AG10803 (cell line): ENCODE data around the gene ST6GALNAC3.
A peak's percentile ranks its signal among the peaks of the same experiment; 100 is the strongest.

ENCODE experiments used
- DNase-seq: peaks from one replicate; pipeline ENCODE4 v3.0.0; 2010; ENCODE audit warnings: low read depth
- H3K4me3 ChIP-seq: 2 replicates; pipeline ENCODE4 v1.5.1; 2011; ENCODE audit warnings: mild to moderate bottlenecking, low read length, control low read depth
- TF ChIP-seq, protein P1 (sequence below): conservative IDR thresholded peaks from 2 replicates; pipeline ENCODE4 v1.5.1; 2011; ENCODE audit warnings: mild to moderate bottlenecking, low read length, control low read depth, inconsistent platforms

ST6GALNAC3 gene

DNA sequence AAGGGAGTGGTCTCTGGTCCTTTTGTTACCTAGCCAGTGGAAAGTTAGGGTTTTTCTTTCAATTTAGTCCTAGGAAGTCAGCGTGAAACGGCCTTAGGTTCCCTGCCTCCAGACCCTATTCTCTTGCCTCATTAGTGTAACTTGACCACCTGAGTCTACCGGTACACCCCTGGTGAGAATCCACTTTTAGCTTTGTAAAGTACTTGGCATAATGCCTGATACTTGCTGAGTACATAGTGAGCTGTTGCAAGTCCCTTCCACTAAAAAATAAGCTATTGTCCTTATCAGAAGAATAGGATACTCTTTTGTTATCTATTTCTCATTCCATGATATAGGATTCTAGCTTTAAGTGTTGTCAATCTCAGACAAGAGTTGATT, 228.8 kb downstream of the ST6GALNAC3 start:
- H3K4me3 ChIP-seq = no peak overlapping the region
- TF ChIP-seq, protein P1, sequence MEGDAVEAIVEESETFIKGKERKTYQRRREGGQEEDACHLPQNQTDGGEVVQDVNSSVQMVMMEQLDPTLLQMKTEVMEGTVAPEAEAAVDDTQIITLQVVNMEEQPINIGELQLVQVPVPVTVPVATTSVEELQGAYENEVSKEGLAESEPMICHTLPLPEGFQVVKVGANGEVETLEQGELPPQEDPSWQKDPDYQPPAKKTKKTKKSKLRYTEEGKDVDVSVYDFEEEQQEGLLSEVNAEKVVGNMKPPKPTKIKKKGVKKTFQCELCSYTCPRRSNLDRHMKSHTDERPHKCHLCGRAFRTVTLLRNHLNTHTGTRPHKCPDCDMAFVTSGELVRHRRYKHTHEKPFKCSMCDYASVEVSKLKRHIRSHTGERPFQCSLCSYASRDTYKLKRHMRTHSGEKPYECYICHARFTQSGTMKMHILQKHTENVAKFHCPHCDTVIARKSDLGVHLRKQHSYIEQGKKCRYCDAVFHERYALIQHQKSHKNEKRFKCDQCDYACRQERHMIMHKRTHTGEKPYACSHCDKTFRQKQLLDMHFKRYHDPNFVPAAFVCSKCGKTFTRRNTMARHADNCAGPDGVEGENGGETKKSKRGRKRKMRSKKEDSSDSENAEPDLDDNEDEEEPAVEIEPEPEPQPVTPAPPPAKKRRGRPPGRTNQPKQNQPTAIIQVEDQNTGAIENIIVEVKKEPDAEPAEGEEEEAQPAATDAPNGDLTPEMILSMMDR = no peak
- DNase-seq = no peak

DNA sequence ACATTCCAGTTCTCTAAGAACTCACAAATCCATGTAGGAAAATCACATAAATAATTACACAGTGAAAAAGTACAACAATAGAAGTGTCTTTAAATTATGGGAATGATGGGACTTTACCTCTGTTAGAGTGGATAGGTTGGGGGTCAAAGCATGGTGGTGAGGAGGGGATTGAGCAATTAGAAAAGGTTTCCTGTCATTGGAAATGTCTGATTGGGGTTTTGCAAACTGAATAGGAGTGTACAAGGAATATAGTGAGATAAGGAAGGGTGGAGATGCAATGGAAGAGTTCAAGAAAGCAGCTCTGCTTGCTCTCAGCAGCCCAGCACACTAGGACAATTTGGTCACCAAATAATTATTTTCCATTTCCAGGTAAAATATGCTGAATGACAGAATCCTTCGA, 238.8 kb downstream of the ST6GALNAC3 start:
- TF ChIP-seq, protein P1 = no peak
- DNase-seq = no peak
- H3K4me3 ChIP-seq = no peak overlapping the region

GRCh38 chr1:76314730-76315129, 240.2 kb downstream of the ST6GALNAC3 start:
- DNase-seq = no peak
- TF ChIP-seq, protein P1 = no peak
- no peak overlapping the region for H3K4me3 ChIP-seq

DNA sequence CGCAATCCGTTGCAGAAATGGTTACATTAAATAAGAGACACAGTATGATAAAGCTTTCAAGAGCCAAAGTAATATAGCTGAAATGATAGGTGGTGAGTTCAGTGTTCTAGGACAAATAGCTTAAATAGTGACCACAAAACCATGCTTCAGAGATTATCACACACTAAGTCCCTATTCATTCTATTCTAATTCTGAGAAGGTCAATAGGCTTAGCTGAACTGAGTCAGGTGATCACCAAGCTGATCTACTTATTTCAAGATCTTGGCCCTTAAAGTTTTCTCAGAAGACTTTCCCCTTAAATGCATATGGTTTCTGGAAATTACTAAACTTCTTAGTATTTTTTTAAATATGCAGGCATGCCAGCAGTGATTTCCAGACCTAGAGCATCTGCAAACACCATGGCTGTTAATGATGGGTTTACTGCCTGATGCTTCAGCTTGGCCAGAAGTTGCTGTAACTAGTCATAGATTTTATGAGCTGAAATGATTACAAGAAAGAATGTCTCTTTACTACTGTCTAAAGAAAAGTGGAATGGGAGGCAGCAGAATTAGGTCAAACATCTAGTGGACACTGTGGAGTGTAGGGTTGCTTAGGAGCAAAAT, 242.9 kb downstream of the ST6GALNAC3 start:
- H3K4me3 ChIP-seq = no peak overlapping the region
- DNase-seq = peak; percentile 25
- TF ChIP-seq, protein P1 = no peak

GRCh38 chr1:76330991-76331603, 256.6 kb downstream of the ST6GALNAC3 start:
- TF ChIP-seq, protein P1 = peak; percentile 97
- no peak overlapping the region for H3K4me3 ChIP-seq
- DNase-seq = peak; percentile 79

- H3K4me3 ChIP-seq = no peak overlapping the region
- TF ChIP-seq, protein P1 = no peak
- no peak for DNase-seq
Measured at GRCh38 chr1:76335882-76336281, 261.3 kb downstream of the ST6GALNAC3 start.

DNA sequence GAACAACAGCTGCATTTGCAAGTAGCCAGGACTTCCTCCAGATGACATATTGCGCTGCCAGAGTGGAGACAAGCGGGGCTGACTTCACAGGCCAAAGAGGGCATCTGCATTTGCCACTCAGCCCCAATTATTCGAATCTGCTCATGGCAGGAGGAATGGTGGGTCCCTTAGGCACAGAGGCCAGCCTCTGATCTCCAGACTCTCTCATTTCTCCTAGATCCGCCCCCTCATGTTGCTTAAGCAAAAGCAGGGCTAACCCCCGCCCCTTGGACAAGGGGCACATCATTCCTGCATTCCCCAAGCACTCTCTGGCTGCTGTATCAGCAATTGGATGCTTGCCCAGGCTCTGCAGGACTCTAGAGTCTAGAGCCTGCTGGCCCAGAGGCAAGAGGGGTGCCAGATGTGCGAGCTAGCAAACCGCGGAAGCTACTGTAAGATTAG, 262.4 kb downstream of the ST6GALNAC3 start:
- TF ChIP-seq, protein P1 = no peak
- peak; percentile 96 for DNase-seq
- no peak overlapping the region for H3K4me3 ChIP-seq
